NCI-H2029 (cell line): ENCODE measurements around the gene ATP10A.

ENCODE experiments used
- DNase-seq: peaks from one replicate; lab custom pipeline; 2025; lab: John Stamatoyannopoulos, UW

The ATP10A gene

GRCh38 chr15:25677719-25678499 lies 185.2 kb downstream of the ATP10A start:
- no peak for DNase-seq

DNA sequence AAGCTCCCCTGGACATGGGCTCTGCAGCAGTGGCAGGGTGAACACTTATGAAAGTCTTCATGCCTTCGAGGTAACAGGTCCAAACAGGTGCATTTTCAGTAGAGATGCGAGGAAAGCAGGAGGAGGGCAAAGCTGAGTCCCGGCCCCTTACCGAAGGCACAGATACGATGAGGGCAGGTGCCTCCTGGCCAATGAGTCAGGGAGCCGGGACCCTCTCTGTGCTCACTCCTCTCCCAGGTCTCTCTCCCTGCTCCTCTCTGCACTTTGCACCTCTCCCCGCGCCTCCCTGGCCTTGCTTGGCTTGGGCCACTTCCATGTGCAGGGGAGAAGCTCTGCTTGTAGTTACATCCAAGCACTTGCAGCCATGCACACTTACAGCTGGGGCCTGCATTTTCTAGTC lies 187.1 kb downstream of the ATP10A start:
- no peak for DNase-seq

DNA sequence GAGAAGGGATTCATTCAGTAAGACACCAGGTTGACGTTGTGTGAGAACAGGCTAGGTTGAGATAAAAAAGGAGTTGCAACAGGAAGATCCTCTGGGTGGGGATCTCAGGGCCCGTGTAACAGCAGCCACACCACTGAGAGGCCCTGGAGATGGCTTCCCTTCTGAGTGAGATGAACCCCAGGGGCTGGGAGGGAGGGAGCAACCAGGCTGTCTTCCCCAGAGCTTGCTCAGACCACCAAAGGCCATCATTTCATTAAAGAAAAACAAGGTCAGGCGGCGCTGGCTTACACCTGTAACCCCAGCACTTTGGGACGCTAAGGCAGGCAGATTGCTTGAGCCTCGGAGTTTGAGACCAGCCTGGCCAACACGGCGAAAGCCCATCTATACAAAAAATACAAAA lies 187.7 kb downstream of the ATP10A start:
- no peak for DNase-seq

DNA sequence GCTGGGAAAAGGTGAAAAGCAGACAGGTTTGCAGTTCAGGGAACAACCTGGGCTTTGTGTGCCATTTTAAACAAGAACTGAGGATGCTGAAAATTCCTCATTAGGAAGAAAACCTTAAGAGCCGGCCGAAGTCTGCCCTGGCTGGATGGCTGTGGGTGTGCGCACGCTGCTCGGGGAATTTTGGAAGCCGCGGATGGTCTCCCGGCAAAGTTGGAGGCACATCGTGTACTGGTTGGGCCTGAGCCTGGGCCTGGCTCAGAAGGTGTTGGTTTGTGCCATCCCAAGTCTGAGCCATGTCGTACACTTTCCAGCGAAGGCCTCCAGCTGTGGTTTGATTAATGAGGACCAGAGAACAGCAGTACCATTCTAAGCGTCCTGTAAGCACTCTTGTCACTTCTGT lies 188.2 kb downstream of the ATP10A start:
- no peak for DNase-seq

DNA sequence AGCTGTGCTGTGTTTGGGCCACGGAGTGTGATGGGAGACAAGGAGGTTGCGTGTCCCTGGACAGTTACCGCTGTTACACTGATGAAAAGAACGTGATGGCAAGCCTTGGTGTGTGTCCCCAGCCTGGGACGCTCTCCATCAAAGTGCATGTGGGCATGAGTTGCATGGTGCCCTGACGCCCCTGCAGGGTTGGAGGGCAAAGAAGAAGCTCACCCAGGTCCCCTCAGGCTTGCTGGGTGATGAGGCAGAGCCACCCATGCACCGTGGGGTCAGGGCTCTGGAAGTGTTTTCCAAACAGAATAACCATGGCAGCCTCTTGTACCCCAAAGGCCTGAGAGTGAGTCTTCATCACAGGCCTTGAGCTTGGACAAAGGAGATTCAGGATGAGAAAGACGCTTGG lies 189.2 kb downstream of the ATP10A start:
- no peak for DNase-seq

DNA sequence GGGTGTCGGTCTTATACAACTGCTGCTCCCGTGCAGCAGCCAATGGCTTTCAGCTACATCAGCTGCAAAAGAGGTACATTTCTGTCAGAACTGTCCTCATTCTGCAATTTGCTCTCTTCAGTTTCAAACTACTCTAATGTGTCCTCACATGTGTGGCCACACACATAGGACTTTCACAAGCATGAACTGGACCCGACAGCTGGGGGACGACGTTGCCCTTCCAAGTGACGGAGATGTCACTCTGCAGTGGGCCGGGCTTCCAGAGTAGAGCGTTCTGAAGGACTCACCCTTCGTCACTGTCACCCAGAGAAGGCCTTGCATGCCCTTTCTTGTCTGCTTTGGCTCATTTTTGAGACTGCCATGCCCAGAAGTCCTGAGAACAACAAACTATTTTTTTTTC lies 189.8 kb downstream of the ATP10A start:
- DNase-seq: no peak

GRCh38 chr15:25671132-25671531 lies 192.0 kb downstream of the ATP10A start:
- DNase-seq: no peak

DNA sequence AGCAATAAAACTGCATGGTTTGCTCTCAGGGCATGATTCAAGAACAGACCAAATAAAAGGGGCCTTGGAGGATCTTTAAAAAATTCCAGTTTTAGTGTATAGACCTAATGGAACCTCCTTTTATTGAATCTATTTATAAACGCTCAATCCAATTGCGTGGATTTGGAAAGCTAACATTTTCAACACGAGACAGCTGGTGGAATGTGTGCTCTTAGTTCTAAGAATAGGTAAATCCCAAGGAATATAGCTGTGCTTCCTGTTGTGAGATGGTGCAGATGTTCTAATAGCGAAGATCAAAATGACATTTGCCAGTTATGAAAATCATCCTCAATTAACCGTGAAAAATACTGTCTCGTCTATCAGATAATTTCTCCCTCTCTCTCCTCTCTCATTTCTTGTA lies 192.5 kb downstream of the ATP10A start:
- no peak for DNase-seq

DNA sequence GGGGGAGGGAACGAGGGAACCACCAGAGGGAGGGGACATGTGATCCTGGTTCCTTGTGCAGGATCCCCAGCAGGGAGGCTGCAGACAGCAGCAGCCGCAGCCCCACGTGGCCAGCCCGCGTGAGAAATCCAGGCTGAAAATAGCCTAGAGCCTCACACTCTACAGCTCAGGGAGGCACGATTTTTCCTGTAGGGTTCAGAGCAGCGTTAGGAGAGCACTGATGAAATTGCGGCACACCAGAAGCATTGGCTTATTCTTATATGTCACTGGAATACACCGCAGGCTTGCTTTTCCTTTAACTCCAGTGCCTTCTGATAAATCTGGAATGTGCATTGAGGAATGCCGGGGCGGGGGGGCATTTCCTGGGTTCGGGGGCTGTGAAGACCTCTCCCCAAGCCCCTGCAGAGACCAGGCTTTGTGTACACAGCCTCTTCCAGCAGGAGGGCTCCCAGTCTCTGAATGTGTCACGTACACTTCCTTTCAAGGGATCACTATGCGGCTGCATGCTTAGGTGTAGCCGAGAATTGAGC lies 193.0 kb downstream of the ATP10A start:
- DNase-seq: no peak

DNA sequence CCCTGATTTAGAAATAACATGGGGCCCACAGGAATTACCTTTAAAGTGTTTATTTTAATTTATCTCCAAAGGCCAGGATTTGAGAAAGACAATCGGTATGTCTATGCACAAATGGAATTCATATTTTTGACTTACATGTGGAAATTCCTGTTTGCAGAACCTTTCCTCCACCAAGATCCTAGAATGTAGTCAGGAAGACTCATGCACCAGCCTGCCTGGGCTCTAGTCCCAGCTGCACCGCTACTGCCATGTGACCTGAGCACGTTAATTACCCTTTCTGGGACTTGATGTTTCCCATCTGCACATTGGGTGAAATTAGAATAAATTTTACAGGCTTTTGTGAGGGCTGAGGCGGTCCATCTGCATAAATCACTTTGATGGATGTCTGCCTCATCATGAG lies 194.2 kb downstream of the ATP10A start:
- DNase-seq: no peak

DNA sequence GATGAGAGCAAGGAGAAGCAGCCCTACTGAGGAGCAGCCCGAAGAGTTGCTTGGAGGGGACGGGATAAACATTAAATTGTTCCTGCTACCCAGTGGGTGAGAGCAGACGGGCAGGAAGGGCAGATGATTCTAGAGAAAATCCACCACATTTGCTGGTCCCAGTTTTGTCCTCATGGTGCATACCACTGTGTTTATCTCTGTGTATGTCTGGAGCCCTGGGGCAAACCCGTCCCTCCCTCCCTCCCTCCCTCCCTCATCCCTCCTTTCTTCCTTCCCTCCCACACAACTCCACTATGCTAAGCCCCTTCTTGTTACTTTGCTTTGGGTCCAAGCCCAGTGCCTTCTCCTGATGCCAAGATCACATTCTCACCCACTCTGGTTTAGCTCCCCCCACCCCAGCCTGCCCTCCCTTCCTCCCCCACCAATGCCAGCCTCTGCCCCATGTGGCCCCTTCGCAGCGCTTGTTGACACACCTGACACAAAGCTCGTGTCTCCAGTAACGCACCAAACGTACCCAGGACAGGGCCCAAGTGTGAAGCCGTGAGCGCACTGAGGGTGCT lies 194.8 kb downstream of the ATP10A start:
- DNase-seq: no peak

DNA sequence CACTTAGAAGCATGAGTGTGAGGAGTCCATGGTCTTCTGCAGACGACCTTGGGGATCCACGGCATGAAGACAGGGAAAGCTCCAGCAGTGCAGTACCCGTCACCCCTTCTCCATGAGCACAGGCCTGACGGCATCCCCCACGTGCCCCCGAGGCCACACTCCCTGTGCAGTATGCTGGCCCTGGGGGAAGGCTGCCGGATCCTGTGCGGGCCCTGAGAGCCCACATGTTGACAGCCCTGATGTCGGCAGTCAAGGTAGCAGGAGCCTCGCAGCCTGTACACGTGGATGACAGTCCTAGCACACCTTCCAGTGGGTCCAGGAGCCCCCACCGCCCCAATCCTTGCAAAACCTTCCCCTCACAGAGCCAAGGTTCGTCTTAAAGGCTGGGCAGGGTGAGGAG lies 195.3 kb downstream of the ATP10A start:
- no peak for DNase-seq

DNA sequence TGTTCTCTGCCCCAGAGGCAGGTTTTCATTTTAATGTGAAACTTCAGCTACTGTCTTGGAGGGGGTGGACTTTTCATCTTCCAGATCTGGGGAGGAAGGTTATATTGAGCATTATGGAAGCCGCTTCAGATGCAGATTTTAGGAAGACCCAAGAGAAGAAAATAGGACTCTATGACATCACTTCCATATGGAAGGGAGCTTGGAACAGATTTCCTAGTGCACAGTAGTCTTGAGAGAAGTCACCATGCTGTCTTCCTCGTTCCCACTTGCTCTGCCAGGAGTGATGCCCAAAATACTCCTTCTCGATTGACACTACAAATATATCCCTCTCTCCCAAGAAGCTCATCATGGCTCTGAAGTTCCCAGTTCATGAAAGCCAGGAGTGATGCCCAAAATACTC lies 197.2 kb downstream of the ATP10A start:
- DNase-seq: no peak

GRCh38 chr15:25664761-25665160 lies 198.4 kb downstream of the ATP10A start:
- DNase-seq: no peak

- DNase-seq: no peak
These were observed 199.6 kb downstream of the ATP10A start for GRCh38 chr15:25663515-25663914.

- DNase-seq: no peak
These were observed 201.2 kb downstream of the ATP10A start for GRCh38 chr15:25661898-25662297.

GRCh38 chr15:25659251-25659650 lies 203.9 kb downstream of the ATP10A start:
- DNase-seq: no peak

DNA sequence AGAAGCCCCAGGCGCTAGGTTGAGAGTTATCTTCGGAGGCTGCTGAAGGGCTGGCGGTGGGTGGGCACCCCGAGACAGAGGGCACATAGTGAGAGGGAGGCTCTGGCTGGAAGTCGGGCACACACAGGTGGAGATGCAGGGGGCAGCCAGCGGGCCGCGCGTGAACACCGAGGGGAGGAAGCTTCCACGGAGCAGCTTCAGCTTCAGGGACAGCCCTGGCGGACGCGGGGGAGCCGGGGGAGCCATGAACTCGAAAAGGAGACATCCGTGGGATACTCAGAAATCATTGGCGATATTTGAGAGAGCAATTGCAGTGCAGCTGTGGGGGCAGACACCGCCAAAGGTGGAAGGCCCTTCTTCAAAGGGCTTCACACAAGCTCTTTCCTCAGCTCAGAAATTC lies 204.6 kb downstream of the ATP10A start:
- DNase-seq: no peak

GRCh38 chr15:25655207-25655948 lies 207.7 kb downstream of the ATP10A start:
- DNase-seq: no peak

GRCh38 chr15:25653371-25653770 lies 209.8 kb downstream of the ATP10A start:
- no peak for DNase-seq

- no peak for DNase-seq
These were observed 210.4 kb downstream of the ATP10A start for GRCh38 chr15:25652704-25653103.

- DNase-seq: no peak
These were observed 213.7 kb downstream of the ATP10A start for GRCh38 chr15:25649390-25649789.

- DNase-seq: no peak
These were observed 220.0 kb downstream of the ATP10A start for GRCh38 chr15:25643120-25643519.
